ENCODE data around the gene DNAH2. TPM values are rescaled to one million over a fixed set of nuclear protein-coding genes. Genes with fewer than 3 reads are reported as not detected.

Gene DNAH2
- total and polyA plus RNA-seq, 2 of the 13 experiments (the other 11 are each of a cell fraction or from before 2014, with no cell fraction given) = not detected

GRCh38 chr17:7686222-7687071 is 31.1 kb upstream of the DNAH2 start (continued):
- TF ChIP-seq BRF2 (CRISPR knock-in tag; IDR thresholded peaks at IDR 0.05) (no peak), ZSCAN5A (CRISPR knock-in tag; IDR thresholded peaks at IDR 0.05; ENCODE audit: borderline replicate concordance) (no peak), KLF13 (CRISPR knock-in tag; IDR thresholded peaks at IDR 0.05) (peak; percentile 76; the same call in 1 of the 2 replicates), ZNF563 (CRISPR knock-in tag; IDR thresholded peaks at IDR 0.05) (no peak; the same call in 1 of the 2 replicates), ISX (CRISPR knock-in tag; conservative IDR thresholded peaks at IDR 0.05) (0 out of 2 replicates have a peak, but pooled peaks have one; percentile 84), TBX3 (IDR thresholded peaks at IDR 0.05; ENCODE audit: borderline replicate concordance) (no peak), ZNF614 (CRISPR knock-in tag; IDR thresholded peaks at IDR 0.05; ENCODE audit: borderline replicate concordance) (no peak; the same call in 1 of the 2 replicates), ZBTB21 (CRISPR knock-in tag; IDR thresholded peaks at IDR 0.05) (no peak), SNAI1 (CRISPR knock-in tag; IDR thresholded peaks at IDR 0.05; ENCODE audit: borderline replicate concordance) (0 out of 2 replicates have a peak, but pooled peaks have one; percentile 57), IRF2 (CRISPR knock-in tag; IDR thresholded peaks at IDR 0.05) (peak; percentile 76; the same call in 1 of the 2 replicates), MEIS2 (CRISPR knock-in tag; IDR thresholded peaks at IDR 0.05) (peak; percentile 20; the same call in 1 of the 2 replicates), FOXO4 (CRISPR knock-in tag; conservative IDR thresholded peaks at IDR 0.05) (no peak), NFKB2 (CRISPR knock-in tag; IDR thresholded peaks at IDR 0.05; ENCODE audit: borderline replicate concordance) (no peak), ZNF501 (CRISPR knock-in tag; IDR thresholded peaks at IDR 0.05) (0 out of 2 replicates have a peak, but pooled peaks have one; percentile 9), IRF9 (CRISPR knock-in tag; IDR thresholded peaks at IDR 0.05; ENCODE audit: borderline replicate concordance) (no peak), TERF1 (CRISPR knock-in tag; IDR thresholded peaks at IDR 0.05) (no peak), ZFX (CRISPR knock-in tag; IDR thresholded peaks at IDR 0.05; ENCODE audit: low read depth) (peak; percentile 10; the same call in 1 of the 2 replicates), SATB2 (CRISPR knock-in tag; IDR thresholded peaks at IDR 0.05) (0 out of 2 replicates have a peak, but pooled peaks have one; percentile 51), HIVEP1 (CRISPR knock-in tag; IDR thresholded peaks at IDR 0.05) (no peak), TARDBP (CRISPR knock-in tag; IDR thresholded peaks at IDR 0.05) (peak; percentile 54; the same call in 1 of the 2 replicates), KLF15 (CRISPR knock-in tag; IDR thresholded peaks at IDR 0.05; ENCODE audit: borderline replicate concordance) (no peak), ZNF775 (CRISPR knock-in tag; IDR thresholded peaks at IDR 0.05; ENCODE audit: borderline replicate concordance) (peak; percentile 58; the same call in 1 of the 2 replicates)
